Ascending aorta (tissue), 2 donors: ENCODE results near the gene VTI1A. TPM values are rescaled to one million over a fixed set of nuclear protein-coding genes. Genes with fewer than 3 reads are reported as not detected.

Source experiments
- DNase-seq, 2 donors: peaks; one replicate each; pipeline ENCODE4 v3.0.0-alpha.2; 2019; ENCODE audit warnings: low spot score in 2 of 2
- H3K27ac ChIP-seq, 2 donors: fragments of 200-600 bp; sonication (generic); one replicate each; pipeline ENCODE4 v1.5.1; 2016 to 2017; ENCODE audit warnings: mild to moderate bottlenecking in 1 of 2
- H3K27me3 ChIP-seq: fragments of 200-600 bp; sonication (generic); one replicate; pipeline ENCODE4 v1.5.1; 2017
- H3K36me3 ChIP-seq, 2 donors: fragments of 200-600 bp; sonication (generic); one replicate each; pipeline ENCODE4 v1.5.1; 2016
- H3K4me1 ChIP-seq, 2 donors: fragments of 200-600 bp; sonication (generic); one replicate each; pipeline ENCODE4 v1.5.1; 2016 to 2017; ENCODE audit warnings: mild to moderate bottlenecking in 1 of 2
- H3K4me3 ChIP-seq, 2 donors: fragments of 200-600 bp; sonication (generic); one replicate each; pipeline ENCODE4 v1.5.1; 2016 to 2017; ENCODE audit warnings: mild to moderate bottlenecking in 1 of 2
- H3K9me3 ChIP-seq, 2 donors: fragments of 200-600 bp; sonication (generic); one replicate each; pipeline ENCODE4 v1.5.1; 2016
- intact Hi-C: fragments of 100-400 bp; cut with DNase I; formaldehyde crosslinking; loops from one replicate; pipeline ENCODE4 v1.15.1; 2023
- total RNA-seq: library from RNA; depleted of rRNA; stranded (reverse); fragments of >200 nt; gene quantifications from one replicate; pipeline ENCODE4 v1.1.0, GENCODE V29; 2016
- TF ChIP-seq, protein P1 (sequence below), 3 experiments: fragments of 200-600 bp in 2 of 3; fragments of 450-650 bp in 1 of 3; sonication (generic) in 2 of 3; IDR thresholded peaks; one replicate each; pipeline ENCODE4 v1.5.1; 2016 to 2019; ENCODE audit warnings: antibody characterized with exemption in 3 of 3, mild to moderate bottlenecking in 1 of 3, moderate library complexity in 1 of 3

VTI1A gene
- total RNA-seq, 1 donor from 2014 or later: 32.5 TPM

DNA sequence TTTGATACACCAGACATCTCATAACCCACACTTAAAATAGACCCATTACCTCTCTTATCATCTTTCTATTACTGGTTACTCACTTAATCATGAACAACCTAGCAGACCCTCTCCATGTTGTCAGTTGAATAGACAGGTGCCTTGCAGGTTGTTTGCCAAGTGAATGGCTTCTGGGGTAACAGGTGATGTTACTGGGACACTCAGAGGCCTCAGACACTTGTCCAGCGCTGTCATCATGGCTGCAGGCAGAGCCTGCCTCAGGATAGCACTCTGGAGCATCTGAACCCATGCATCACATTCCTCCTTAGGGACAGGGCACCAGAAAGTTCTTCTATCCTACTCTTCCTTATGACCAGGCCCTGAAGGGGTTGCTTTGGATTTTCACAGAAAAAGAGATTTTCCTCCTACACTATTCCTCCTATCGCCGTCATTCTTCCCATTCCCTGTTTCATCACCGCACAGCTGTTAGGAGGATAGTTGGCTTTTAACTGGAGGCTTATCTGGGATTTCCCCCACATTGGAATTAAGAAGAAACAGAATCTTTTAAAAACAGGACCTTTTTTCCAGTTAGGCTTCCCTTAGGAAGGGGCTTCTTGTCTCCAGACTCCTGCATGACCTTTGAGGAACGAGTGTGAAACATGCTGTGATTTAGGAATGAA lies 182.1 kb downstream of the VTI1A start:
- DNase-seq: no peak
- Histone ChIP-seq H3K27me3 (no peaks in the 10 kb centered on the region), H3K27ac (no peak overlapping the region), H3K4me1 (peaks cover 0 to 7% of the 10 kb centered on the region in 2 donors), H3K4me3 (no peak overlapping the region), H3K9me3 (no peaks in the 10 kb centered on the region), H3K36me3 (no peaks in the 10 kb centered on the region)
- intact Hi-C loops: no loop called here
- TF ChIP-seq, protein P1, sequence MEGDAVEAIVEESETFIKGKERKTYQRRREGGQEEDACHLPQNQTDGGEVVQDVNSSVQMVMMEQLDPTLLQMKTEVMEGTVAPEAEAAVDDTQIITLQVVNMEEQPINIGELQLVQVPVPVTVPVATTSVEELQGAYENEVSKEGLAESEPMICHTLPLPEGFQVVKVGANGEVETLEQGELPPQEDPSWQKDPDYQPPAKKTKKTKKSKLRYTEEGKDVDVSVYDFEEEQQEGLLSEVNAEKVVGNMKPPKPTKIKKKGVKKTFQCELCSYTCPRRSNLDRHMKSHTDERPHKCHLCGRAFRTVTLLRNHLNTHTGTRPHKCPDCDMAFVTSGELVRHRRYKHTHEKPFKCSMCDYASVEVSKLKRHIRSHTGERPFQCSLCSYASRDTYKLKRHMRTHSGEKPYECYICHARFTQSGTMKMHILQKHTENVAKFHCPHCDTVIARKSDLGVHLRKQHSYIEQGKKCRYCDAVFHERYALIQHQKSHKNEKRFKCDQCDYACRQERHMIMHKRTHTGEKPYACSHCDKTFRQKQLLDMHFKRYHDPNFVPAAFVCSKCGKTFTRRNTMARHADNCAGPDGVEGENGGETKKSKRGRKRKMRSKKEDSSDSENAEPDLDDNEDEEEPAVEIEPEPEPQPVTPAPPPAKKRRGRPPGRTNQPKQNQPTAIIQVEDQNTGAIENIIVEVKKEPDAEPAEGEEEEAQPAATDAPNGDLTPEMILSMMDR (IDR thresholded peaks at IDR 0.05): no peak

DNA sequence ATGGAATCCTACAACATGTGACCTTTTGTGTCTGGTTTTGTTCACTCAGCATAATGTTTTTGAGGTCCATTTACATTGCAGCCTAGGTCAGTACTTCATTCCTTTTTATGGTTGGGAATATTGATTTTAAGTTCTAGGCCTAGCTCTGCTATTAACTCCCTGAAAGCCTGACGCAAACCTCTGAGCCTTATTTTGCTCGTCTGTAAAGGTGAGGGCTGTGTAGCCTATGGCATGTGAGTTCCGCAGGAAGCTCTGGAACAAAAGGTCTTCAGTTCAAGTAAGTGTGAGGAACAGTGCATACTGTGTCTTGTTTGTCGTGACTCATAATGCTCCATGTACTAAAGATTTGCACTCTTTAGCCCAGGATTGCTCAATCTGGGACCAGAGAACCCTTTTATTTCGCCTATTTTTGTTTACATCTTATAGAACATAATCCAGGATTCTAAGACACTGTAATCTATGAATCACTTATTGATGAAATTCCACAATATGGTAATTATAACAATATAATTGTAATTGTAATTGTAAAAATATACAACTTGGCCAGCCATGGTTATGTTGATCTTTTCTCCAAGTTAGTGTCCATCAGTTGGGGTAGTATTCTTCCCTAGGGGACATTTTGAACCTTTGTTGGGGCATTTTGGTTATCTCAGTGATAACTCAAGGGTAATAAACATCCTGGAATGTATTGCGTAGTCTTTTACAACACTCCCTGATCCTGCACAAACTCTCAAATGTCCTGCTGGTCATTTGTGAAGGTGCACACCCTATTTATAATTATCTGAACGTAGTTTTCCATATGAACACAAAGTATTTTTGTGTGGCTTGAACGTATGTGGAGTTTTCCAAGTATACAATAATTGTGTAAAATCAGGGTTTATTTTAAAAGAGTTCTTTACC lies 184.7 kb downstream of the VTI1A start:
- H3K27ac ChIP-seq: no peak overlapping the region
- H3K4me1 ChIP-seq: peaks cover 0 to 7% of the 10 kb centered on the region in 2 donors
- no peak overlapping the region for H3K4me3 ChIP-seq
- no peaks in the 10 kb centered on the region for H3K9me3 ChIP-seq
- no peaks in the 10 kb centered on the region for H3K27me3 ChIP-seq
- DNase-seq: no peak
- no peaks in the 10 kb centered on the region for H3K36me3 ChIP-seq
- TF ChIP-seq, protein P1 (IDR thresholded peaks at IDR 0.05): no peak
- intact Hi-C loops: no loop called here

DNA sequence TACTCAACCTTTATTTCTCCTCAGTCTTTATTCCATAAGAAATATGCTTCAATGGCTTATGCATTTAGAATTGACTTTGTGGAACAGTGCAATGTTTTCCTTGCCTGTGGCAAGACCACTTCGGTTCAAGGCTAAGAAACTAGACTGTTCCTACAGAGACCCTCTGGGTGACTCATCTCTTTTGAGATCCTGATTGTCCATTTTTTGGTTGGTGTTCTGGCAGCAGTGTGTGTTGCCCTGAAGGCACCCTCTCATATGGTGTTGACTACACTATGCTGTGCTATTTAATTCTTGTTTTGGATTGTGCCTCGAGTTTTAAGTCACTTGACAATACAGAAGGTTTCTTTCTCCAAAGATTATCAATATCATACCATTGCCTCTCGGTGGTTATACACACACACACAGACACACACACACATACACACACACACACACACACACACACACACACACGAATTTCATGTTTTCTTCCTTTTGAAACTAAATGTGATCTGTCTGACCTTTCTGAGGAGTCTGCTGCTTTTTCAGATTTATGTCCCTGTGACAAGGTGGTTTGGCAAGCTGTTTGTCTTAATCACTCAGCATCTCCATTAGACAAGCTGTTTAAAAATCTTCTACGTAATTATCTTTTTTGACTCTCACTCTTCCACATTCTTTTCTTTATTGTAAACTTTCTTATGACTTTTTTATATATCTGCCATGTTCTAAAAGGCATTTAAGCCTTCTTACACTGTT lies 187.2 kb downstream of the VTI1A start:
- intact Hi-C loops: no loop called here
- H3K4me3 ChIP-seq: no peak overlapping the region
- no peaks in the 10 kb centered on the region for H3K27me3 ChIP-seq
- H3K27ac ChIP-seq: no peak overlapping the region
- DNase-seq: no peak
- no peaks in the 10 kb centered on the region for H3K9me3 ChIP-seq
- TF ChIP-seq, protein P1 (IDR thresholded peaks at IDR 0.05): no peak
- H3K4me1 ChIP-seq: peaks cover 0 to 7% of the 10 kb centered on the region in 2 donors
- H3K36me3 ChIP-seq: no peaks in the 10 kb centered on the region

DNA sequence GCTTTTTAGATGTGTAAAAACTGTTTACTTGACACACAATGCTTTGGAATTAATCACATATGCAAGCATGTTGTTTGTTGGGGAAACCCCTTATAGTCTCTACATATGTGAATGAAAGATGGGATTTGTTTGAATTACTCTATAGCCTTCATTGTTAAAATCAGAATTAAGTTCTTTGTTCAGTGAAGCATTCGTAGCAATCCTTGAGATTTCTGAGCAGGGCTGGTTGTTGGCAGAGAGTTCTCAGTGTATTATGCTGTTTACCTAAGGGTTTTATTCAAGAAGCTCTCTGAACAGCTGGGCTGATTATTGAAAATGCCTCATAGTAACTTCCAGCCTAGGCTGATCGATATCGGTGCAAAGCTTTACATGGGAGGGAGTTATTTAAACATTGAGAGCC lies 190.9 kb downstream of the VTI1A start:
- TF ChIP-seq, protein P1 (IDR thresholded peaks at IDR 0.05): no peak
- no peak for DNase-seq
- H3K27ac ChIP-seq: no peak overlapping the region
- no peaks in the 10 kb centered on the region for H3K27me3 ChIP-seq
- H3K4me1 ChIP-seq: peaks cover 0 to 7% of the 10 kb centered on the region in 2 donors
- intact Hi-C loops: no loop called here
- no peak overlapping the region for H3K4me3 ChIP-seq
- no peaks in the 10 kb centered on the region for H3K9me3 ChIP-seq
- no peaks in the 10 kb centered on the region for H3K36me3 ChIP-seq

DNA sequence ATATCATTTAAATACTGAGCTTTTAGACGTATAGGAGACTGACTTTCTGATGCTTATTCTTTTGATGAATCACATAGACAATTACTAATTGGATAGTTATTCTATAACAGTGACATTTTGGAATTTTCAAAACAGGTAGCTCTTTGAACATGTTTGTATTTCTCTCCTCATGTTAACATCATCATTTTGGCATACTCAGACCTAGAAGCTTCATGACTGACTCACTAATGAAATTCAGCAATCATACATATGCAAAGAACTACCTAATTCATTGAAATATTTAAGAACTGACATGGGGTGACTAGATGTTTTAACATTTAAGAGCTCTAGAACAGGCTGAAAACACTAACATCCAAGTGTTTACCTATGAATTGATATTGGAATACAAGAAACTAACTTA lies 192.3 kb downstream of the VTI1A start:
- TF ChIP-seq, protein P1 (IDR thresholded peaks at IDR 0.05): no peak
- Histone ChIP-seq H3K27ac (no peak overlapping the region), H3K27me3 (no peaks in the 10 kb centered on the region), H3K4me3 (no peak overlapping the region), H3K9me3 (no peaks in the 10 kb centered on the region), H3K36me3 (no peaks in the 10 kb centered on the region), H3K4me1 (no peaks in the 10 kb centered on the region)
- no peak for DNase-seq
- intact Hi-C loops: no loop called here
